ENCODE results near the gene AGER. TPM values are rescaled to one million over a fixed set of nuclear protein-coding genes. Genes with fewer than 3 reads are reported as not detected.

The AGER gene
- total RNA-seq, 1 donor from 2014 or later = 1.1 TPM

- TF ChIP-seq EZH2phosphoT487 (IDR thresholded peaks at IDR 0.05) = no peak
- TF ChIP-seq, protein P1, sequence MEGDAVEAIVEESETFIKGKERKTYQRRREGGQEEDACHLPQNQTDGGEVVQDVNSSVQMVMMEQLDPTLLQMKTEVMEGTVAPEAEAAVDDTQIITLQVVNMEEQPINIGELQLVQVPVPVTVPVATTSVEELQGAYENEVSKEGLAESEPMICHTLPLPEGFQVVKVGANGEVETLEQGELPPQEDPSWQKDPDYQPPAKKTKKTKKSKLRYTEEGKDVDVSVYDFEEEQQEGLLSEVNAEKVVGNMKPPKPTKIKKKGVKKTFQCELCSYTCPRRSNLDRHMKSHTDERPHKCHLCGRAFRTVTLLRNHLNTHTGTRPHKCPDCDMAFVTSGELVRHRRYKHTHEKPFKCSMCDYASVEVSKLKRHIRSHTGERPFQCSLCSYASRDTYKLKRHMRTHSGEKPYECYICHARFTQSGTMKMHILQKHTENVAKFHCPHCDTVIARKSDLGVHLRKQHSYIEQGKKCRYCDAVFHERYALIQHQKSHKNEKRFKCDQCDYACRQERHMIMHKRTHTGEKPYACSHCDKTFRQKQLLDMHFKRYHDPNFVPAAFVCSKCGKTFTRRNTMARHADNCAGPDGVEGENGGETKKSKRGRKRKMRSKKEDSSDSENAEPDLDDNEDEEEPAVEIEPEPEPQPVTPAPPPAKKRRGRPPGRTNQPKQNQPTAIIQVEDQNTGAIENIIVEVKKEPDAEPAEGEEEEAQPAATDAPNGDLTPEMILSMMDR (IDR thresholded peaks at IDR 0.05) = no peak
- no peak for TF ChIP-seq EZH2 (IDR thresholded peaks at IDR 0.05)
- peaks cover 25% of the 10 kb centered on the region for H4K20me1 ChIP-seq (ENCODE audit: low read depth)
- peak within 1 kb of the TSS; percentile 99 for H3K4me3 ChIP-seq
- H3K27ac ChIP-seq = peak within 1 kb of the TSS; percentile 93
- peaks cover 24% of the 10 kb centered on the region for H3K4me1 ChIP-seq
- no peaks in the 10 kb centered on the region for H3K9me3 ChIP-seq (ENCODE audit: low read depth)
- H2AFZ ChIP-seq (replicated peaks) = peak within 1 kb of the TSS; percentile 42
- peaks cover 13% of the 10 kb centered on the region for H3K36me3 Mint-ChIP-seq
- peak within 1 kb of the TSS; percentile 97 for H3K4me3 Mint-ChIP-seq
- H3K27me3 ChIP-seq = no peaks in the 10 kb centered on the region
- peak within 1 kb of the TSS; percentile 93 for H3K4me2 ChIP-seq
- H3K9ac ChIP-seq = peak within 1 kb of the TSS; percentile 43
- H3K4me1 Mint-ChIP-seq = peaks cover 38% of the 10 kb centered on the region
- H3F3A ChIP-seq (ENCODE audit: low read depth) = peaks cover 20% of the 10 kb centered on the region
- H3K27me3 Mint-ChIP-seq (ENCODE audit: insufficient read depth, low read depth) = peaks cover 9% of the 10 kb centered on the region
- DNase-seq (ENCODE audit: low spot score) = peak; percentile 99
- no peaks in the 10 kb centered on the region for H3K36me3 ChIP-seq
- no peaks in the 10 kb centered on the region for H3K9me3 Mint-ChIP-seq
- peaks cover 52% of the 10 kb centered on the region for H3K79me2 ChIP-seq (ENCODE audit: low read depth)
- H3K27ac Mint-ChIP-seq = peak within 1 kb of the TSS; percentile 90
These were observed 6.1 kb downstream of the AGER start, which contains the start of gene RNF5 for GRCh38 chr6:32177788-32178546. Gene RNF5 (plus strand): TSS chr6:32178405. CDS start chr6:32178512, 107 bp downstream.

GRCh38 chr6:32177183-32177787 lies 6.8 kb downstream of the AGER start:
- Histone ChIP-seq H3K79me2 (ENCODE audit: low read depth) (peaks cover 59% of the 10 kb centered on the region), H3K36me3 (no peaks in the 10 kb centered on the region), H2AFZ (replicated peaks) (peak overlapping the region; percentile 42), H3K4me2 (peak overlapping the region; percentile 93), H3K27ac (peak overlapping the region; percentile 93), H4K20me1 (ENCODE audit: low read depth) (peaks cover 31% of the 10 kb centered on the region), H3K9ac (peak overlapping the region; percentile 33), H3F3A (ENCODE audit: low read depth) (peaks cover 20% of the 10 kb centered on the region), H3K27me3 (no peaks in the 10 kb centered on the region), H3K9me3 (ENCODE audit: low read depth) (no peaks in the 10 kb centered on the region), H3K4me1 (peaks cover 24% of the 10 kb centered on the region), H3K4me3 (peak overlapping the region; percentile 99)
- Mint-ChIP-seq H3K4me3 (peak overlapping the region; percentile 97), H3K4me1 (peaks cover 38% of the 10 kb centered on the region), H3K27ac (peak overlapping the region; percentile 90), H3K9me3 (no peaks in the 10 kb centered on the region), H3K36me3 (peaks cover 13% of the 10 kb centered on the region), H3K27me3 (ENCODE audit: insufficient read depth, low read depth) (peaks cover 9% of the 10 kb centered on the region)
- TF ChIP-seq EZH2phosphoT487 (IDR thresholded peaks at IDR 0.05) (no peak), EZH2 (IDR thresholded peaks at IDR 0.05) (no peak)
- TF ChIP-seq, protein P1 (IDR thresholded peaks at IDR 0.05) = no peak
- peak; percentile 83 for DNase-seq (ENCODE audit: low spot score)

DNA sequence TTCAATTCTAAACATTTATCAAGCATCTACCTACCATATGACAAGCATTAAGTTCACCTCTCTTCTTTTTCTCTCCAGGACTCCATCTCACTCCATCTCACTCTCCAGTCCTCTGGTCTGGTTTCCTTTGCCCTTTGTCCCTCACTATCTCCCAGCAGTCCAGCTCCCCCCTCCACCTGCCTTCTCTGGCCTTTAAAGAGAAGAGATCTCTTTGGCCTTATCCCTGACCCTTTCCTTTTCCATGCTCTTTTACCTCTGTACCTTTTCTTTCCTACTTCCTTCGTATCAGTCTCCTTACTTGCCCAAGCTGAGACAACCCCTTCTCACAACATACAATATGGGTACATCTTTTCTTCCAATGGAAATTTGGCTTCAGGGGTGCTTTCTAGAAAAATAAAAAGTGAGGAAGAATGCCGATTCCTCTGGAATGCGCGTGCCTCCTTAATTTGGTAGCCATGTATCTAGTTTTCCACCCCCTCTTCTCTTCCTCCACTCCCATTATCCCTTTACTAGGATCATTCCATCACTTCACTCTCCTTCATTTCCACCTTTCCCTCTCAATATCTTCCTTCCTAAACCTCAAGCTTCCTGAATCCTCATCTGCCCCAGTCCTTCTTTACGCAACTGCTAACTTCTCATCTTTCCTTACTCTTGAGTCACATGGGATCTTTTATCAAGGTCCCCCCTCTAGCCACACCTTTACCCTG lies 7.4 kb downstream of the AGER start:
- Mint-ChIP-seq H3K27me3 (ENCODE audit: insufficient read depth, low read depth) (peaks cover 9% of the 10 kb centered on the region), H3K4me3 (peak overlapping the region; percentile 97), H3K36me3 (peaks cover 13% of the 10 kb centered on the region), H3K27ac (peak overlapping the region; percentile 90), H3K9me3 (no peaks in the 10 kb centered on the region), H3K4me1 (peaks cover 38% of the 10 kb centered on the region)
- Histone ChIP-seq H2AFZ (replicated peaks) (peak overlapping the region; percentile 42), H4K20me1 (ENCODE audit: low read depth) (peaks cover 31% of the 10 kb centered on the region), H3K36me3 (no peaks in the 10 kb centered on the region), H3K4me1 (peaks cover 24% of the 10 kb centered on the region), H3K27me3 (no peaks in the 10 kb centered on the region), H3K9me3 (ENCODE audit: low read depth) (no peaks in the 10 kb centered on the region), H3K9ac (peak overlapping the region; percentile 40), H3K4me2 (peak overlapping the region; percentile 93), H3K79me2 (ENCODE audit: low read depth) (peaks cover 66% of the 10 kb centered on the region), H3F3A (ENCODE audit: low read depth) (peaks cover 20% of the 10 kb centered on the region), H3K27ac (peak overlapping the region; percentile 93), H3K4me3 (peak overlapping the region; percentile 99)
- TF ChIP-seq, protein P1 (IDR thresholded peaks at IDR 0.05) = no peak
- no peak for TF ChIP-seq EZH2 (IDR thresholded peaks at IDR 0.05)
- TF ChIP-seq EZH2phosphoT487 (IDR thresholded peaks at IDR 0.05) = no peak
- no peak for DNase-seq (ENCODE audit: low spot score)
